Muscle of arm (tissue), 12 donors: ENCODE data around the gene UBTD1. TPM values are rescaled to one million over a fixed set of nuclear protein-coding genes. Genes with fewer than 3 reads are reported as not detected.
"Not testable (repeated sequence)": the region's sequence is repeated elsewhere in the genome, so short reads cannot be mapped to it uniquely, and the experiment has no call there.

Experiments
- DNase-seq: peaks from one replicate; pipeline ENCODE4 v3.0.0-alpha.2; 2013
- polyA plus RNA-seq, 12 donors: library from polyadenylated mRNA; unstranded; fragments of 120-200 nt; gene quantifications; one replicate each; pipeline ENCODE4 v1.2.1, GENCODE V29; 2013; ENCODE audit not compliant: insufficient read length in 12 of 12

UBTD1 gene
- polyA plus RNA-seq, 12 donors, result 9.5 to 21.4 (median 12.1) TPM; not detected in 1

DNA sequence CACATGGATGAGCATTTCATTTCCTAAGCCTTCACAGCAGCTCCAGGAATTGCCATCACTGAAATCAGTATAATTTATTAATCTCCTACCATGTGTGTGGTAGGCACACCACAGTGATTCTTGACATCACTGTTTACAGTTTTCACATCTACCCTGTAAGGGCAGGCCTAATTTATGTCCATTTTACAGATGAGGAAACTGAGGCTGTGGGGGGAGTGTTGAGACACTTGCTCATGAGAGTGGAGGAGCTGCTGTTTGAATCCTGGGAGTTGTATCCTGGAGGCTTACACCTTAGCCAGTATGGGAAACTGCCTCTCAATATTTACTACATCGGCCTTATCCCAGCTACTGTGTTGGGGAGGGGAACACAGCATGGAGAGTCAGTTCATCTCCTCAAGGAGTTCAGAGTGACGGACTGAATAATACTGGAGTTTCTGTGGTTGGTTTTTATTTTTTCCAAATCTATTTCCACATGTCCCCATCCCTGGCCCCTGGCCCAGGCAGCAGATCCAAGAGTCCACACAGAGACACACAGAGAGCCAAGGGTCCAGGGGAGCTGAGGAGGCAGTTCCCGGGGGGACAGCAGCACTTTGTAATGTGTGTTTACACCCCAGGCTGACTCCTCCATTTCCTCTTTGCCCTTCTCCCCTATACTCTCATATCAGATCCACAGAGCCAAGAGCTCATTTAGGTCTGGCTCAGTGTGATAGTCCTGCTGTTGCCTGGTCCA is 13.2 kb downstream of the UBTD1 start:
- no peak for DNase-seq

DNA sequence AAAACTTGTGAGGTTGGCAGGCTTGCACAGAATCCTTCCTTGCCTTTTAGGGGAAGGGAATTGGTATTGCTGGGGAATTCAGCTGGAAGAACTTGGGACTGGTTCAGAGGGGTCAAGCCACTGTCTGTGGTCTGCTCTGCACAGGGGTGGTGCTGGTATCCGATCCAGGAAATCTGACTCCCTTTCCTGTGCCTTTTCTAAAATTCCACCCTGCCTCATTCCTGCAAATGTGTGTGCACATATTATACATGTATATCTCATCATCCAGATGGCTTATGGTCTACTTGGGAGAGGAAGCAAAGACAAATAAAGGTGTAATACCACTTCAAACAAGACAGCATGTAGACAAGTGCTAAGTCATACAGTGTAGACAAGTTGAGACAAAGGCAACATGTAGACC is 14.3 kb downstream of the UBTD1 start:
- no peak for DNase-seq

DNA sequence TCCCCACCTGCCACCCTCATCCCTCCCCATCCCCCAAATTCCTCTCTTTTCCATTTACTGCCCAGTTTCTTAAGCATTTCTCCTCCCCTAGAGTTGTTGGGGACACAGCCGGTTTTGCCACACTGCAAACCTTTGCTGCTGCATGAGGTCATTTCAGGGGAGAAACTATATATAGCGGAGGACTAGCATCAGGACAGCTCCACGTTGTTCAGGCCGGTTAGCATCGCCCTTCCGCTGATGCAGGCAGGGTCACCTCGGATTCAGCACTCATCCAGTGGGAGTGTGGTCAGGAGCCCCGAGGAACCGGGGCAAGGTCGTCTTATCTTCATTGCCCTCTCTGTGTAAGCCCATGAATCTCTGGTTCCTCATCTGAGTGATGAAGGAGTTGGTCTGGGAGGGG is 15.6 kb downstream of the UBTD1 start:
- DNase-seq, result no peak

DNA sequence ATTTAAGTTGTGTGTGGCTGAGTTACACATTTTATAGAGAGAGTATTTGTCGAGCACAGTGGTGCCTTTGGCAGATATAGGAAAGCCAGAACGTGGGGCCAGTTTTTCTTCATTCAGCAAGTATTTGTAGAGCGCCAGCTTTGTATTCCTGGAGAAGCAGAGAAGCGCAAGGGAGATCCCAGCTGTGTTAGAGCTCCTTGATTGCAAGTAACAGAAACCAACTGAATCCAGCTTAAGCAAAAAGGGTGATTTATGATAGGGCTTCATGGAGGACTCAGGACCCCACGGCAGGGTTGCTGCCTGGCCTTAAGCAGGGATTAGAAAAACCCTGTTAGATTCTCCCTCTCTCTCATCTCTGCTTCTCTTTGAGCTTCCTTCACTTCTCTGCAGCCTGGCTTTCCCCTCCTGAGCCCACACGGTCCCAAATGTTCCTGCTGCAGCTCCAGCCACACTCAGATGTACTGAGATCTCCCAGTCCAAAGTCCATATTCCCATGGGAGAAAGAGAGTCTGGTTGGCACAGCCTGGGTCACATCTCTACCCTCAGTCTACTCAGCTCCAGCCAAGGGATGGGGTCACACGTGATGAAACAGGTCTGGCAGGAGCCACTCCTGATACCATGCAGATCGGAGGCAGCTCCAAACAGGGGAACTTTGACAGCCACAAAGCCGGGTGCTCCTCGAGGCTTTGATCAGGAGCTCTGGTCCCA is 16.7 kb downstream of the UBTD1 start:
- no peak for DNase-seq

DNA sequence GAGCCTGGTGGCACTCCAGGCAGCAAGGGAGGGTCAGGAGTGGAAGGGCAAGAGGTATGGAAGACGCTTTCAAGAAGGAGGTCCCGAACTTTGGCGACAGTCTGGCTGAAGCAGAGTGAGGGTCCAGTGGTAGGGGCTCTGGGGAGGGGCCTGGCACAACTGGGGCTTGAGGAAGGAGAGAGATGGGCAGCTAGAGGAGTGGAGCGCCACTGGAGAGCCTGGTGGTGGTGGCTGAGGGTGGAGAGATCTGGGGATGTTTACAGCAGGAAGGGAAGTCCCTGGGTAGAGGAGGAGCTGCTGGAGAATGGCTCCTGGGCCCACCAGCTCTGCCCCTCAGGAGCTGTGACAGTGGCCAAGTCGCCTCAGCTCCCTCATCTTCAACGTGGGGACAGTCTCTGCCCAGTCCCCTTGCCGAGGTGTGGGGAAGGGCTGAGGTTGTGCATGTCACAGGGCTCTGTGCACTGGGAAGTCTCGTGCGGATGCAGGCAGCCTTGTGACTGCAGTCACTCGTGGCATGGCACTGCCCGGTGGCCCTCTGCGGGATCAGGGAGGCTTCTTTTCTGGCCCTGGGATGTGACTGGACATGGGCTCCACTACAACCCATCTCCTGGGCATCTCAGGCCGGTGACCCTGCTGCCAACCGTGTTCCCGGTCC is 18.5 kb downstream of the UBTD1 start:
- no peak for DNase-seq

DNA sequence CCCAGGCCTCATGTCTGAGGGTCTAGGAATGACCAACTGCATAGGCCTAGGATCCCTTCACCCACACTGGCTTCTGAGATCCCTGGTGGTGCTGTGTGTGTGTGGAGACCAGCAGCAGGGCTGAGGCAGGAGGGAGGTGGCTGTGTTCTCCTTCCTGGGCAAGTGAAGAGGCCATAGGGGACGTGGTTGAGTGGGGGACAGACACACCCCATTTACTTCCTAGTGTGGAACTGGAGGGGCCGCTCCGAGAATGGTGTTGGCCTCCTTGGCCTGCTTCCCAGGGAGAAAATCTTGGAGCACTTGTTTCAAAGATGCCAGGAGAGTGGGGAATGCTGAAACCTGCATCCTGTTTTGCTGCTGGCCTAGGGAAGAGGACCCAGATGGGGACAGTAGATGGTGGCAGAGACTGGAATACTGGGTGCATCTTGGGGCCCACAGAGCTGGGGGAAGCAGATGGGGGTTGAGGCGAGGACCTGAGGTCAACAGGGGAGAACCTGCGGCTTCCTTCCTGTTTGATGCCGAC is 19.1 kb downstream of the UBTD1 start:
- no peak for DNase-seq

DNA sequence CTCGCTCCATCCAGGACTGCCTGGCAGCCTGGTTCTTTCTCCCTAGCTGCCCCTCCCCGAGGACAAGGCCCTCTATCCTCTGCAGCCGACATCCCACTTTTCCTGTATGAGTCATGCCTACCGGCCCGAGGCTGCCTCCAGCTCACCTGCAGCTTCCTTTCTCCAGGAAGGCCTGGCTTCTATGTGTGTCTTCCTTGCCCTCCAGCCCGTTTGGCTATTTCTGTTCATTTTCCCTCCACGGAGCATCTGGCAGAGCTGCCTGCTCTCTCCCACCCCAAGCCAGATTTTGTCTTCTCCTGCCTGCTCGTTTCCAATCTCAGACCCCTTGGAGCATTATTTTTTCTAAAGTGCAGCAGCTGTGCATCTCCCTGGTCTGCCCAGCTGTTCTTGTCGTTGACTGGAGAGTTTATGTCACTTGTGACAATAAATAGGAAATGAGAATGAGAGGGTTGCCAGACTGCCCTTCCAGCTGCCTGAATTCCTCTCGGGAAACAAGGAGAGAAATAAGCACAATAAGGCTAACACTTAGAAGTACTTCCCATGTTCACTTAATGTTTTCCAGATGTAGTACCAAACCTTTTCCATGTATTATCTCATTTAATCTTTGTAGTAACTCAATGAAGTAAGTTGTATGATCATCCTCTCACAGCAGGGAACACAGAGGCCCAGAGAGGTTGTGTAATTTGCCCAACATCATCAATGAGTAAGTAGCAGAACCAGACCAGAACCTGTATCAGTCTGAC is 19.7 kb downstream of the UBTD1 start:
- peak; percentile 74 for DNase-seq

DNA sequence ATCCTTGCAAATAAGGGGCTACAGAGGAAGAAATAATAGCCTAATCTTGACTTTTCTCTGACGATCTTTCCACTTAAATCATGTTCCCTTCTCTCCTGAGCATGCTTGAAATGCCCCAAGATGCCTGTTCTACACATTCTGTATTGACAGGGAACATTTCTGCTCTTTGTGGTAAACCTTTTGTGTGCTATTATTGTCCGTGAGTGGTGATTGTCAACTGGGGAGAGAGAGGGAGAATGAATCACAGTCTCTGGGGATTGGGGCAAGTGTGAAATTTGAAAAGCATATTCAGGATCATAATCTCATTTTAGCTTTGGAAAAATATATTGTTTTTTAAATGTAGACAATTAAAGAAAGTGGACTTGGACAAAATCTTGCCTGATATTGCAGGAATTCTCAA is 20.6 kb downstream of the UBTD1 start:
- no peak for DNase-seq

DNA sequence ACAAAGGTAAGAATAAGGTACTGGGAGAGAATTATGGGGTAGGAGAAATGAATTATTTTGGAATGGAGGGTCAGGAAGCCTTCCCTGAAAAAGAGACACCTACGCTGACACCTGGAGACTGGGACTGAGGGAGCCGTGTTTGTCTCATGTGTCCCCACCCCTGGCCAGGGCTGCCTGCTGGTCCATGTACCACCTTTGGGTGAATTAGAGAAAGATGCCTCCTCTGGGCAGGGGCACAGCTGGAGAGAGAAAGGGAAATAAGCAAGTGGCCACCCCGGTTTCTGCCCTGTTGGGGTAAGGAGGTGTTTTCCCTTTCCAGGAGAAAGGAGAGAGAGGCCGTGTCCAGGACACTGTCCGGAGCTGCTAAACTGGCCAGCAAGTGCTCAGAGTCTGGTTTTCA is 21.8 kb downstream of the UBTD1 start:
- DNase-seq, result no peak

DNA sequence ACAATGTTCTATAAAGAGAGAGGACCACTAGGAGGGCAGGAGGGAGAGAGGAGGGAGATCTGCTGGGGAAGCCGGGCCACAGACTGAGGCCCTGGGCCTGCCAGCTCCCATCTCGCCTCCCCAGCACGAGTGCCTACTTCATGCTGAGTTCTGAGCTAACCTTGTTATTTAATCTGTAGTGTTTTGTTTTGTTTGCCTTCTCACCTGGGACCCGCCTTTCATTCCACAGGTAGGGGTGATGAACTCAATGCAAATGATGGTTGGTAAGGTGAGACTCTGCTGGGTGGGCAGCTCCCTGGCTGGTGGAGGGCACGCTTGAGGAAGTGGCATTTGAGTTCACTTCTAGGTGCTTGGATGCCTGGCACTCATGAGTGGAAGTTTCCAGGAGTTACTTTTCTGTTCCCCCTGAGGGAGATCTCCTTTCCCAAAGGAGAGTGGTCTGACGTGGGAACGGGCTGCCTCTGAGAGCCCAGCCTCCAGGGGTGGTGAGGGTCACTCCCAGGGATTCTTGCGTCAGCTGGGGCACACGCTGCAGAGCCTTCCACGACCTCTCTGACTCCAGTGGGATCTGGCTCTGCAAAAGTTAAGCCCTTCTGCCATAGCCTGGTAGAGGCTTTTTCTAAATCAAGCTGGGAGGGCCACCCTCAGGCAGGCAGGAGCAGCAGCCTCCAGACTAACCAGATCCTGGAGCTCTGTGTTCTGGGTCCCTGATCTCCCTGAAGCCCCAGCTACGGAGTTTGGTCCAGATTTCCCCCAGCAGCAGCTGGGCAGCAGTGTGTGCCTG is 22.4 kb downstream of the UBTD1 start:
- no peak for DNase-seq

DNA sequence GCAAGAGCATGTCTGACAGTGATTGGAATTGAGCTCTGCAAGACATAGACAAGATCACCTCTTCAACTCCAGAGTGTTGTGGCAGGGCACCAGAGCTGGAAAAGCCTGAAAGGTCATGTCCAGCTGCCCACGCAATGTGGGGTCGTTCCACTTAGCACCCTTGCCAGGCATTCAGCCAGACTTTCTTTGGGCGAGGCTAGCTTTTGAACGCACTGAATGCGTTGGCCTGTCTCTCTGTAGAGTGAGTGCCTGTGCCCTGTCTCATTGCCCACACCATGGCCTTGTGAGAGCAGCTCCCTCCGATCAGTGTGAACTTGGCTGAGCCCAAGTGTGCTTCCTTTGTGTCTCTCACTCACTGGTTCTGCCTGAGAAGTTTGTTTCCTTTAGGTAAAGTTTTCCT is 23.3 kb downstream of the UBTD1 start:
- DNase-seq, result no peak

DNA sequence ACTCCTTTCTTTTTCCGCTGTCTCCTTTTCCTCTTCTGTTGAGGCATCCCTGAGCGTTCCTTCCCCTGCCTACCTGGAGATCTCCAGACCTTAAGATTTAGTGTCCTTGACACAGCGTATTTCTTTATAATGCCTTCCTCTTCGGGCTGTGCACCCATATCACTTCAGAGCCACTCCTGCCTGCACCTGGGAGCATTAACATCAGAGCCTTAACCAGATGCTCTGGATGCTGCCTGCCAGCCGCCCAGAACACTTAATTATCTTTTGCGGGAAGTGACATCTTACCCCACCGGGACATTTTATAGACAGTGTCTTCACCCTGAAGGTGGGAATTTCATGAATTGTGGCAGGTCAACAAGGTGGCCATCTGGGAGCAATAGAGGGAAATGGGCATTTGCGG is 24.2 kb downstream of the UBTD1 start:
- DNase-seq, result no peak

DNA sequence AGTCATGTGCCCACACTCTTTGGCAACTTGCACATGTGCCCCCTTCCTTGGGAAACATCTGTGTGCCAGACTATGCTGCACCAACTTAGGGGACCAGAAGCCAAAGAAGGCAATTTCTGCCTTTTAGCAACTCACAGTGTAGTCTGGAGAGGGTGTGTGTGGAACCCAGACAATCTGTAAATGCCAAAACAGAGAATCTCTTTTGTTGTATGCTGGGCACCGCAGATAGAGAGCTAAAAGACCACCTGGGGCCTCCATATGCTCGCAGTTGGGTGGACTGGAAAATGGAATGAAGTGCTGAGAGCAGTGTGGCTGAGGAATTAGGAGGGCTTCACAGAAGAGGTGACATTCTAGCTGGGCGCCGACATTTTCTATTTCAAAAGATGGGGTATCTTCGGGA is 26.4 kb downstream of the UBTD1 start:
- DNase-seq, result no peak

DNA sequence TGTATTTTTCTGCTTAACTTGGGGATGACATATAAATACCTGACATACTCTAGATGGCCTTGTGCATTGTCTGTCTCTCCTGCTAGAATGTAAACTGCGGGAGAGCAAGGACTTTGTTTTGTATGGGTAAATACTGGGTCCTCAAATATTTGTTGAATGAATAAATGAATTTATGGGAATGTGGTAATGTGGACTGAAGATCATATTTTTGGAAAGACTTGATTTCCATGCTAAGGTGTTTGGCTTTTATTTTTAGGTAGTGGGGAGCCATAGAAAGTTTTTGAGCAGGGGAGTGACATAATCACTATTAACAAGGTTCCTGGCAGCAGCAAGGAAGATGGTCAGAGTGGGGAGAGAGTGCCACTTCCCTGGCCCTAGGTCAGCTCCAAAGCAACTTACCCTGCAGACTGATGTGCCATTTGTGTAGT is 27.0 kb downstream of the UBTD1 start:
- no peak for DNase-seq

DNA sequence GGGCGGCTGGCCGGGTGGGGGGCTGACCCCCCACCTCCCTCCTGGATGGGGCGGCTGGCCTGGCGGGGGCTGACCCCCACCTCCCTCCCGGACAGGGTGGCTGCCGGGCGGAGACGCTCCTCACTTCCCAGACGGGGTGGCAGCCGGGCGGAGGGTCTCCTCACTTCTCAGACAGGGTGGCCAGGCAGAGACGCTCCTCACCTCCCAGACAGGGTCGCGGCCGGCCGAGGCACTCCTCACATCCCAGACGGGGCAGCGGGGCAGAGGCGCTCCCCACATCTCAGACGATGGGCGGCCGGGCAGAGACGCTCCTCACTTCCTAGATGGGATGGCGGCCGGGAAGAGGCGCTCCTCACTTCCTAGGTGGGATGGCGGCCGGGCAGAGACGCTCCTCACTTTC is 30.2 kb downstream of the UBTD1 start:
- DNase-seq, result not testable (repeated sequence)

DNA sequence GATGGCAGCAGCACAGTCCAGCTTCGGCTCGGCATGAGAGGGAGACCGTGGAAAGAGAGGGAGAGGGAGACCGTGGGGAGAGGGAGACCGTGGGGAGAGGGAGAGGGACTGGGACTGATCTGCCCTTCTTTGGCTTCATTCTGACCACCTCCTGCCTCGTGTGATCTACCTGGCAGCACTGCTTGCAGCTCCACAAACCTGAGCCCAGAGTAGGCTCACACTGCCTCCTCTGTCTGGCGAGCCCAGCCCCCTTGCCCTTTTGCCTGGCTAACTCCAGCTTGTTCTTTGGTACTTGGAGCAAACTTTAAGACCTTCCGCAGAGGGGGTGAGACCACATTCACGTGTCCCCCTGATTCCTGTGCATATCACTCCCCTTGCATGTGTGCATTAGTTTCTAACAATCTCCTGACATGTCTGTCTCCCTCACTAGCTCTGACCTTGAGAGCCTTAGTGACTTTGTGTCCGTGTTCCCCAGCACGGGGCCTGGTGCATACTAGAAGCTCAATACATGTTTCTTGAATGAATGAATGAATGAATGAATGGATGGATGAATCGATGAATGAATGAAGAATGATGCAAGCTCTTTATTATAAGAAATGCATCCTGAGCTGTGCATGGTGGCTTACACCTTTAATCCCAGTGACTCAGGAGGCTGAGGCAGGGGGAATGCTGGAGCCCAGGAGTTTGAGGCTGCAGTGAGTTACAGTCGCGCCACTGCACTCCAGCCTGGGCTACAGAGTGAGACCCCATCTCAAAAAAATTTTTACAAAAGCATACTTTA is 31.2 kb downstream of the UBTD1 start:
- no peak for DNase-seq

DNA sequence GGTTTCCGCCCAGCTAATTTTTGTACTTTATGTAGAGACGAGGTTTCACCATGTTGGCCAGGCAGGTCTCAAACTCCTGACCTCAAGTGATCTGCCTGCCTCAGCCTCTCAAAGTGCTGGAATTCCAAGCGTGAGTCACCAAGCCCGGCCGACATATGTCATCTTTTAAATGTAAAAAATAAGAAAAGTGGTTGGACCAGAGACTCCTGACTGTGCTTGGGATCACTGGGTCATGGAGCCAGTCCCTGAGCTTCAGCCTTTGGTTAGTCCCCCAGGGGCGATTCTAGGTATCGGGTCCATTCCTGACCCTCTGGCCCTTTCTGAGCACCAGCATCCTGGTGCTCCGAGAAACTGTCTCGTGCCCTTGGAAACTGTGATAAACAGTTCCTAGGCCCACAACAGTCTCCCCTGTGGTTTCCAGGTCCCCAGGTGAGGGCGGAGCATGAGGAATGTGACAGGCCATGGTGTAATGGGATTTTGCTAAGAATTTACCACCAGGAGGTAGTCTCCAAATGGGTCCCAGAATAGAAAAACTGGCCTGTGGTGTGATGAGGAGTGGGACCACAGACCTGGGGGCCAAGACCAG is 32.8 kb downstream of the UBTD1 start:
- no peak for DNase-seq

DNA sequence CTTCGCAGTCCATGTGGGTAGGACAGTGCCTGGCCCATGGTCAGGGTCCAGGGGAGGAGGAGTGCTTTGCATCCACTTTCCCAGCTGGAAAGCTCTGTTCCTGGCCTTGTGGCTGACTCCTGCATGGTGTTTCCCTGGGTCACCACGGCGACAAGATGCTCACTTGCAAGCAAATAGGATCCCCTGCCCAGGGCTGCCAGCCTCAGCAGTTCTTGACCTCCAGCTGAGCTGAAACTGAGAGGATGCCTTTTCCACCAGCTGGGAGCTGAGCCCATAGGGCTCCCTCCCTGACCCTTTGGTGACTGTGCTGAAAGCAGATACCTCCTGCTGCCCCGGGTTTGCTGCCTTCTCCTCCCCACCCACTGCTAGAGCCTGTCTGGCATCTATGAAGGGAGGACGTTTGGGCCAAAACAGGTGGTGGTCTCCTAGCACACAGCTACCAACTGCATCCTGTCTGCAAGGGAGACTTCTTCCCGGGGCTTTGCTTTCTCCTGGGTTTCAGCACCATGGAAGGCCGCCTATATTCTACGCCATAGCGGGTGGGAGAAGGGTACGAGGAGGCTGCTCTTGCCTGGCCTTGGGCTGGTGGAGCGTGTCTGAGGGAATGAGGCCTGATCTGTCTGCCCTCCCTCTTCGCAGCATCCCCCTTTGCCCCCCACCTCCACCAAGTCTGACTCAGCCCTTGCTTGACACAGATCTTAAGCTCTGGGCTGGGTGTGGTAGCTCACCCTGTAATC is 34.4 kb downstream of the UBTD1 start:
- DNase-seq, result no peak

DNA sequence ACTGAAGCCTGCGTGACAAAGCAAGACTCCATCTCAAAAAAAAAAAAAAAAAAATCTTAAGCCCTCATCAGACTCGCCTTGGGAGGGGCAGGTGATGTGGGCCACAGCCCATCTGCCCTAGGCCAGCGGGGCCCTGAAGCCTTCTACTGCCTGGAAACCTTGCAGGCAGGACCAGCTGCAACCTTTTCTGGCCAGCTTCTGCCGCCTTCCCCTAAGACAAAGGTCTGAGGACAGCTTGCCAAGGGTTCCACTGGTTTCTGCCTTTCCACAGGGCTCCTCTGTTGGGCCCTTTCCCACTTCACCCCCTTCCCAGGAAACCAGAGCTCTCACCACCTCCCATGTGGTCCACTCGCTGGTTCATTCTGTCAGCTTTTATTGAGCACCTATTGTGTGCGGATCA is 35.2 kb downstream of the UBTD1 start:
- no peak for DNase-seq
